GM23338 (cell line): ENCODE results near the gene ZBTB9.

ENCODE experiments used
- CTCF ChIP-seq, 2 experiments: fragments of 200-600 bp in 1 of 2; sonication (generic) in 1 of 2; conservative IDR thresholded peaks; 2 replicates each; pipeline versions ENCODE4 v1.5.1 to v1.6.1; 2016 to 2017; ENCODE audit warnings: antibody characterized with exemption in 2 of 2, low read depth in 2 of 2, mild to moderate bottlenecking in 2 of 2, moderate library complexity in 1 of 2
- EZH2 ChIP-seq: fragments of 200-600 bp; sonication (generic); IDR thresholded peaks from one replicate; pipeline ENCODE4 v1.8.0; 2017; ENCODE audit warnings: antibody characterized with exemption, mild to moderate bottlenecking, low read depth; ENCODE audit not compliant: unreplicated experiment
- POLR2AphosphoS5 ChIP-seq: IDR thresholded peaks from 2 replicates; pipeline ENCODE4 v1.6.1; 2016; ENCODE audit warnings: antibody characterized with exemption, low read depth

GRCh38 chr6:33410711-33411631 lies 43.4 kb upstream of the ZBTB9 start, which contains the start of gene PHF1:
- TF ChIP-seq CTCF (conservative IDR thresholded peaks at IDR 0.05; ENCODE audit: low read depth in 2 of 2) (0 out of 4 replicates have a peak, but pooled peaks of 1 of the 2 experiments have one; percentile 11), EZH2 (no peak), POLR2AphosphoS5 (no peak)
